K562 (cell line): ENCODE results near the gene INPP5D.

Experiments
- BRD4 ChIP-seq: fragments of 200-600 bp; sonication (generic); IDR thresholded peaks from 2 replicates; pipeline ENCODE4 v1.6.1; 2017; ENCODE audit warnings: inconsistent platforms
- BRD9 ChIP-seq: fragments of 450-650 bp; IDR thresholded peaks from 2 replicates; pipeline ENCODE4 v1.6.1; 2018; ENCODE audit warnings: low read depth; ENCODE audit not compliant: partially characterized antibody
- EP300 ChIP-seq: IDR thresholded peaks from 2 replicates; pipeline ENCODE4 v1.6.1; 2012; ENCODE audit warnings: low read length, improper control_type of control experiment
- GATAD2A ChIP-seq: fragments of 450-650 bp; IDR thresholded peaks from 2 replicates; pipeline ENCODE4 v1.6.1; 2017
- GATAD2B ChIP-seq: fragments of 450-650 bp; IDR thresholded peaks from 2 replicates; pipeline ENCODE4 v1.6.1; 2017; ENCODE audit warnings: mild to moderate bottlenecking, borderline replicate concordance
- NEUROD1 ChIP-seq: fragments of 150-350 bp; IDR thresholded peaks from 2 replicates; pipeline ENCODE4 v1.6.1; 2014; ENCODE audit warnings: borderline replicate concordance, low read length, low read depth; ENCODE audit not compliant: partially characterized antibody
- RFX5 ChIP-seq: IDR thresholded peaks from 2 replicates; pipeline ENCODE4 v1.6.1; 2011; ENCODE audit warnings: low read depth, mild to moderate bottlenecking, improper control_type of control experiment, low read length
- SRSF1 ChIP-seq: fragments of 200-400 bp; formaldehyde crosslinking; IDR thresholded peaks from 2 replicates; pipeline ENCODE4 v1.6.1; 2017; ENCODE audit warnings: mild to moderate bottlenecking, low read depth, low read length, moderate library complexity
- ZNF79 ChIP-seq: fragments of 250-450 bp; sonication (Bioruptor Pico); IDR thresholded peaks from 2 replicates; pipeline ENCODE4 v1.4.0; 2020; ENCODE audit warnings: low read depth, mild to moderate bottlenecking, moderate library complexity
- TF ChIP-seq, protein P1 (sequence below): fragments of 250-450 bp; sonication (Bioruptor Pico); IDR thresholded peaks from 2 replicates; pipeline ENCODE4 v1.8.0; 2021; ENCODE audit warnings: mild to moderate bottlenecking, moderate library complexity

DNA sequence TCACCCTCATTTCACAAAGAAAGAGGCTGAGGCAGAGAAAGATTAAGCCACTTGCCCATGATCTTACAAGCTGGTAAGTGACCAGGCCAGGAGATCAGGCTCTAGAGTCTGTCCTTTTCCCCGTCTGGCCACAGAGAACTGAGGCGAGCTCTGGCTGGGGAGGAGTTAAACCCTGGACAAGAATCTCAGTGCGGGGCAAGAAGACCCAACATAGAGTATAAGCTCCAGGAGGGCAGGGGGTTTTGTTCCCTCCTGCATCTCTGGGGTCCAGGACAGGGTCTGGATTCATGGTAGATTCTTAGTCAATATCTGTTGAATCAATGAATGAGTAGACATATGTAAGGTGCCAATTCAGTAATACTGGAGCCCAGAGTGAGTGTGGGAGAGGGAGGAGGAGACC, 12.9 kb upstream of the INPP5D start:
- TF ChIP-seq EP300, result no peak
- no peak for TF ChIP-seq BRD9
- TF ChIP-seq GATAD2B, result no peak
- TF ChIP-seq NEUROD1, result no peak
- TF ChIP-seq RFX5, result no peak
- no peak for TF ChIP-seq BRD4
- TF ChIP-seq GATAD2A, result no peak
- TF ChIP-seq SRSF1, result no peak
- TF ChIP-seq, protein P1, sequence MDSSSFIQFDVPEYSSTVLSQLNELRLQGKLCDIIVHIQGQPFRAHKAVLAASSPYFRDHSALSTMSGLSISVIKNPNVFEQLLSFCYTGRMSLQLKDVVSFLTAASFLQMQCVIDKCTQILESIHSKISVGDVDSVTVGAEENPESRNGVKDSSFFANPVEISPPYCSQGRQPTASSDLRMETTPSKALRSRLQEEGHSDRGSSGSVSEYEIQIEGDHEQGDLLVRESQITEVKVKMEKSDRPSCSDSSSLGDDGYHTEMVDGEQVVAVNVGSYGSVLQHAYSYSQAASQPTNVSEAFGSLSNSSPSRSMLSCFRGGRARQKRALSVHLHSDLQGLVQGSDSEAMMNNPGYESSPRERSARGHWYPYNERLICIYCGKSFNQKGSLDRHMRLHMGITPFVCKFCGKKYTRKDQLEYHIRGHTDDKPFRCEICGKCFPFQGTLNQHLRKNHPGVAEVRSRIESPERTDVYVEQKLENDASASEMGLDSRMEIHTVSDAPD, result no peak
- no peak for TF ChIP-seq ZNF79
